Measurements from ENCODE around the gene ROR1.

DNA sequence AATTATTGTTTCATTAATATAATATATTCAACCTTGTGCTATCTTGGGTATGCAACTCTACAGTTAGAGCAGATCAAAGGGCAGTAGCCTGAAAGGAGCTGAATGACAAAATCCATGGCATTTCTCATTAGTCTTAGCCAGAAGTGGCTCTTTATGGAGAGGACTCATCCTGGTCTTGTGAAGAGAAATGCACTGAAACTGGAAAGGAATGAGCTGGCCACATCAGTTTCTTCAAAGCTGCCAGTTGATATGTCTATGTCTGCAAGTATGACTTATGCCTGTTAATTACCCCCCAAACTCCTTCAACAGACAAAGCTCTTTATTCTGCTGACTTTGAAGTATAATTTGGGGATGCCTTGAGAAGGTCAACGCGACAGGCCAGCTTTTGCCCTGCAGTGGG, 310.6 kb downstream of the ROR1 start:
- TF ChIP-seq, protein P1, sequence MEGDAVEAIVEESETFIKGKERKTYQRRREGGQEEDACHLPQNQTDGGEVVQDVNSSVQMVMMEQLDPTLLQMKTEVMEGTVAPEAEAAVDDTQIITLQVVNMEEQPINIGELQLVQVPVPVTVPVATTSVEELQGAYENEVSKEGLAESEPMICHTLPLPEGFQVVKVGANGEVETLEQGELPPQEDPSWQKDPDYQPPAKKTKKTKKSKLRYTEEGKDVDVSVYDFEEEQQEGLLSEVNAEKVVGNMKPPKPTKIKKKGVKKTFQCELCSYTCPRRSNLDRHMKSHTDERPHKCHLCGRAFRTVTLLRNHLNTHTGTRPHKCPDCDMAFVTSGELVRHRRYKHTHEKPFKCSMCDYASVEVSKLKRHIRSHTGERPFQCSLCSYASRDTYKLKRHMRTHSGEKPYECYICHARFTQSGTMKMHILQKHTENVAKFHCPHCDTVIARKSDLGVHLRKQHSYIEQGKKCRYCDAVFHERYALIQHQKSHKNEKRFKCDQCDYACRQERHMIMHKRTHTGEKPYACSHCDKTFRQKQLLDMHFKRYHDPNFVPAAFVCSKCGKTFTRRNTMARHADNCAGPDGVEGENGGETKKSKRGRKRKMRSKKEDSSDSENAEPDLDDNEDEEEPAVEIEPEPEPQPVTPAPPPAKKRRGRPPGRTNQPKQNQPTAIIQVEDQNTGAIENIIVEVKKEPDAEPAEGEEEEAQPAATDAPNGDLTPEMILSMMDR (IDR thresholded peaks at IDR 0.05 in 2 of 3, conservative IDR thresholded peaks at IDR 0.05 in 1 of 3; ENCODE audit: control insufficient read depth in 2 of 3, extremely low read depth in 1 of 3, insufficient read depth in 1 of 3, low read depth in 3 of 3, low read length in 3 of 3) = no peak
- TF ChIP-seq PAX5 (IDR thresholded peaks at IDR 0.05; ENCODE audit: borderline replicate concordance, low read depth, low read length) = no peak
- TF ChIP-seq POLR2A (IDR thresholded peaks at IDR 0.05; ENCODE audit: low read depth, low read length) = no peak
- no peak for TF ChIP-seq HDAC6 (IDR thresholded peaks at IDR 0.05; ENCODE audit: unreplicated experiment)
- TF ChIP-seq BRCA1 (IDR thresholded peaks at IDR 0.05; ENCODE audit: low read depth, low read length) = no peak
- TF ChIP-seq DPF2 (IDR thresholded peaks at IDR 0.05) = no peak
- no peak for TF ChIP-seq POLR2AphosphoS5 (IDR thresholded peaks at IDR 0.05; ENCODE audit: low read length)
- TF ChIP-seq EP300 (IDR thresholded peaks at IDR 0.05; ENCODE audit: borderline replicate concordance in 1 of 2, control insufficient read depth in 1 of 2, low read depth in 2 of 2, low read length in 2 of 2) = no peak
- TF ChIP-seq MXI1 (IDR thresholded peaks at IDR 0.05; ENCODE audit: low read depth, low read length) = no peak
